NOMO-1 treated with DMSO at 0.1 percent for 48 hours (cell line): Measurements from ENCODE around the gene FBXW10B.
"Not testable (repeated sequence)": the region's sequence is repeated elsewhere in the genome, so short reads cannot be mapped to it uniquely, and the experiment has no call there.

Source experiments
- DNase-seq: peaks from one replicate; lab custom pipeline; 2025; ENCODE audit not compliant: unreplicated experiment; lab: John Stamatoyannopoulos, UW

The FBXW10B gene

GRCh38 chr17:15619331-15620058, at the start of gene FBXW10B:
FBXW10B (minus strand) TSS chr17:15619704; CDS start chr17:15619512, 192 bp downstream.
- not testable (repeated sequence) for DNase-seq

- no peak for DNase-seq
Observed at GRCh38 chr17:15663691-15664090, 44.2 kb upstream of the FBXW10B start.

GRCh38 chr17:15663176-15663575, 43.7 kb upstream of the FBXW10B start:
- no peak for DNase-seq

- no peak for DNase-seq
Observed at GRCh38 chr17:15662681-15663080, 43.2 kb upstream of the FBXW10B start.

GRCh38 chr17:15660077-15660476, 40.6 kb upstream of the FBXW10B start:
- DNase-seq = no peak

- no peak for DNase-seq
Observed at GRCh38 chr17:15659663-15660062, 40.2 kb upstream of the FBXW10B start.

- DNase-seq = no peak
Observed at GRCh38 chr17:15659236-15659635, 39.7 kb upstream of the FBXW10B start.

- no peak for DNase-seq
Observed at GRCh38 chr17:15658296-15658695, 38.8 kb upstream of the FBXW10B start.

GRCh38 chr17:15657868-15658267, 38.4 kb upstream of the FBXW10B start:
- DNase-seq = no peak

- DNase-seq = no peak
Observed at GRCh38 chr17:15654886-15655561, 35.5 kb upstream of the FBXW10B start.

- DNase-seq = not testable (repeated sequence)
Observed at GRCh38 chr17:15654401-15654800, 34.9 kb upstream of the FBXW10B start.

GRCh38 chr17:15652960-15653359, 33.5 kb upstream of the FBXW10B start:
- no peak for DNase-seq

- DNase-seq = peak; percentile 98
Observed at GRCh38 chr17:15651583-15652110, 32.1 kb upstream of the FBXW10B start.

GRCh38 chr17:15650741-15651582, 31.5 kb upstream of the FBXW10B start:
- DNase-seq = no peak

GRCh38 chr17:15649861-15650421, 30.4 kb upstream of the FBXW10B start:
- DNase-seq = no peak

GRCh38 chr17:15648386-15648785, 28.9 kb upstream of the FBXW10B start:
- no peak for DNase-seq

- DNase-seq = not testable (repeated sequence)
Observed at GRCh38 chr17:15645942-15646312, 26.4 kb upstream of the FBXW10B start.

GRCh38 chr17:15645099-15645941, 25.8 kb upstream of the FBXW10B start:
- DNase-seq = not testable (repeated sequence)

GRCh38 chr17:15642505-15643251, 23.2 kb upstream of the FBXW10B start:
- DNase-seq = not testable (repeated sequence)
